Fibroblast of lung (primary cell): ENCODE data around the gene CARD19.

Experiments used
- CTCF ChIP-seq, 2 donors: IDR thresholded peaks in 1 of 2; conservative IDR thresholded peaks in 1 of 2; 1 replicate in 1 of 2; 2 replicates in 1 of 2; pipeline ENCODE4 v1.5.1; 2011 to 2012; ENCODE audit warnings: low read length in 2 of 2, control low read depth in 1 of 2, inconsistent platforms in 1 of 2, low read depth in 1 of 2, mild to moderate bottlenecking in 1 of 2
- EZH2 ChIP-seq: IDR thresholded peaks from 2 replicates; pipeline ENCODE4 v1.5.1; 2012; ENCODE audit warnings: low read length, control low read depth, mild to moderate bottlenecking; ENCODE audit errors: missing control alignments

- no peak for TF ChIP-seq EZH2
- TF ChIP-seq CTCF (conservative IDR thresholded peaks at IDR 0.05 in 1 of 2, IDR thresholded peaks at IDR 0.05 in 1 of 2; ENCODE audit: low read depth in 1 of 2, low read length in 2 of 2), result no peak
Observed at GRCh38 chr9:93121316-93122241, 25.6 kb downstream of the CARD19 start.
